Fibroblast of lung (primary cell): ENCODE data around the gene TRERF1. TPM values are rescaled to one million over a fixed set of nuclear protein-coding genes. Genes with fewer than 3 reads are reported as not detected.

ENCODE experiments used
- DNase-seq, 2 donors: peaks; one replicate each; pipeline versions ENCODE4 v3.0.0 to v3.0.0-alpha.2; 2010; ENCODE audit warnings: low read depth in 2 of 2
- H2AFZ ChIP-seq: 2 replicates; pipeline ENCODE4 v1.5.1; 2012; ENCODE audit warnings: low read length, control low read depth, inconsistent platforms
- H3K27ac ChIP-seq: 2 replicates; pipeline ENCODE4 v1.5.1; 2011; ENCODE audit warnings: low read length, control low read depth; ENCODE audit not compliant: insufficient read depth
- H3K27me3 ChIP-seq: 2 replicates; pipeline ENCODE4 v1.5.1; 2011; ENCODE audit warnings: mild to moderate bottlenecking, low read length; ENCODE audit not compliant: control insufficient read depth, insufficient read depth
- H3K36me3 ChIP-seq: 2 replicates; pipeline ENCODE4 v1.5.1; 2011; ENCODE audit warnings: low read length; ENCODE audit not compliant: control insufficient read depth, insufficient read depth
- H3K4me1 ChIP-seq: 2 replicates; pipeline ENCODE4 v1.5.1; 2011; ENCODE audit warnings: low read length; ENCODE audit not compliant: control insufficient read depth, insufficient read depth; ENCODE audit errors: extremely low read depth
- H3K4me2 ChIP-seq: 2 replicates; pipeline ENCODE4 v1.5.1; 2011; ENCODE audit warnings: low read length, control low read depth; ENCODE audit not compliant: insufficient read depth; ENCODE audit errors: extremely low read depth
- H3K4me3 ChIP-seq, 4 experiments: fragments of 200-600 bp in 1 of 4; sonication (generic) in 1 of 4; replicated peaks in 1 of 4; 2 replicates each; pipeline ENCODE4 v1.5.1; 2011 to 2016; ENCODE audit warnings: low read length in 4 of 4, low read depth in 3 of 4, mild to moderate bottlenecking in 3 of 4, control low read depth in 2 of 4, inconsistent platforms in 1 of 4, mixed read lengths in 1 of 4; ENCODE audit not compliant: insufficient read depth in 1 of 4; ENCODE audit errors: control extremely low read depth in 1 of 4
- H3K79me2 ChIP-seq: 2 replicates; pipeline ENCODE4 v1.5.1; 2012; ENCODE audit warnings: mild to moderate bottlenecking, low read length, inconsistent platforms; ENCODE audit not compliant: control insufficient read depth, insufficient read depth
- H3K9ac ChIP-seq: 2 replicates; pipeline ENCODE4 v1.5.1; 2011; ENCODE audit warnings: mild to moderate bottlenecking, low read length, control low read depth; ENCODE audit not compliant: insufficient read depth
- H3K9me3 ChIP-seq: 2 replicates; pipeline ENCODE4 v1.5.1; 2012; ENCODE audit warnings: low read depth, low read length; ENCODE audit not compliant: control insufficient read depth, insufficient read depth
- H4K20me1 ChIP-seq: 2 replicates; pipeline ENCODE4 v1.5.1; 2011; ENCODE audit warnings: low read length; ENCODE audit not compliant: control insufficient read depth, insufficient read depth; ENCODE audit errors: extremely low read depth
- CTCF ChIP-seq, 2 donors: IDR thresholded peaks in 1 of 2; conservative IDR thresholded peaks in 1 of 2; 1 replicate in 1 of 2; 2 replicates in 1 of 2; pipeline ENCODE4 v1.5.1; 2011 to 2012; ENCODE audit warnings: low read length in 2 of 2, control low read depth in 1 of 2, inconsistent platforms in 1 of 2, low read depth in 1 of 2, mild to moderate bottlenecking in 1 of 2
- EZH2 ChIP-seq: IDR thresholded peaks from 2 replicates; pipeline ENCODE4 v1.5.1; 2012; ENCODE audit warnings: low read length, control low read depth, mild to moderate bottlenecking; ENCODE audit errors: missing control alignments
- polyA plus RNA-seq, 2 donors: library from polyadenylated mRNA; depleted of rRNA in 1 of 2; stranded (reverse) in 1 of 2; unstranded in 1 of 2; fragments of >200 nt; gene quantifications; 2 replicates each; pipeline ENCODE4 v1.2.1, GENCODE V29; 2011 to 2012; ENCODE audit warnings: missing spikeins in 1 of 2
- total RNA-seq: library from RNA; depleted of rRNA; stranded (reverse); fragments of >200 nt; gene quantifications from 2 replicates; pipeline ENCODE4 v1.2.1, GENCODE V29; 2014

The TRERF1 gene
- total and polyA plus RNA-seq, 2 donors (not counting 1 experiment from before 2014, with no cell fraction given) = 6.3 to 8.3 TPM

- H3K27me3 ChIP-seq = no peaks in the 10 kb centered on the region
- no peaks in the 10 kb centered on the region for H4K20me1 ChIP-seq
- no peaks in the 10 kb centered on the region for H3K9me3 ChIP-seq
- H3K9ac ChIP-seq = no peak overlapping the region
- no peak for DNase-seq
- no peak overlapping the region for H3K27ac ChIP-seq
- H3K79me2 ChIP-seq = peaks cover 15% of the 10 kb centered on the region
- H3K4me2 ChIP-seq = no peak overlapping the region
- peaks cover 4% of the 10 kb centered on the region for H3K4me1 ChIP-seq
- H3K4me3 ChIP-seq = no peak overlapping the region
- TF ChIP-seq CTCF (conservative IDR thresholded peaks at IDR 0.05 in 1 of 2, IDR thresholded peaks at IDR 0.05 in 1 of 2; ENCODE audit: low read depth in 1 of 2, low read length in 2 of 2) (no peak), EZH2 (no peak)
- no peaks in the 10 kb centered on the region for H3K36me3 ChIP-seq
- H2AFZ ChIP-seq = no peak overlapping the region
Observed at GRCh38 chr6:42344756-42345155, 107.0 kb downstream of the TRERF1 start.

DNA sequence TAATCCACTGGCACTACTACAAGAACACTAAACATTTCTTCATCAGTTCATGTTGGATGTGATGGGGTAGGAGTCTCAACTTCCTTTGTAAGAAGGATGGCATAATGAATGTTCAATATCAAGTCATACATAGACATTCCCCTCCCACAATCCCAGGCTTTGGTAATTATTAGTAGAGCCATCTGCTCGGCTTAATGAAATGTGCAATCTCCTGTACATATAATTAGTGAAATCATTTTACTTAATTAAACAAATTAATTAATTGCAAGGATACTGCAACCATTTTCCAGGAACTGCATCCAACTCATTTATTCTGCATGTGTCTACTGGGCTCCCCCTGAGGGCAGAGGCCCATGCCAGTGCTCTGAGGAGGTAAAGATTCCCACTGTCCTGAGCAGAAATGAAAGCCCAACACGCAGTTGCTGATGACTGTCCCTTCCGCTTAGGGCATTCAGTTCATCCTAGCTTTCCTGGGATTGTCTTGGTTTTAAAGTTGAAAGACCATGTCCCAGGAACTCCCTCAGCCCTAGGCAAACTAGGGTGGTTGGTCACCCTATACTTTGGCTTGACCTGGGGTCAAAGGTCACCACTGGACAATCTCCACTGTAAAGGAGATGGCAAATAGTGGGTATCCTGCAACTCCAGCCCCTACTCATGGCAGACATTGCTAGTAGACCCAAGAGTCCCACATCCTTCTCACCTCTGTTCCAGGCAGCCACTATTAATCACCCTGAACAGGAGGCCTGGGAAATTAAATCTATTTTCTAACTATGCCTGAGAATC lies 109.8 kb downstream of the TRERF1 start:
- Histone ChIP-seq H3K4me3 (no peak overlapping the region), H2AFZ (no peak overlapping the region), H3K4me2 (no peak overlapping the region), H3K27ac (no peak overlapping the region), H3K9ac (no peak overlapping the region), H3K27me3 (no peaks in the 10 kb centered on the region), H3K4me1 (peaks cover 19% of the 10 kb centered on the region), H3K79me2 (peaks cover 28% of the 10 kb centered on the region), H4K20me1 (no peaks in the 10 kb centered on the region), H3K36me3 (no peaks in the 10 kb centered on the region), H3K9me3 (no peaks in the 10 kb centered on the region)
- no peak for DNase-seq
- no peak for TF ChIP-seq CTCF (conservative IDR thresholded peaks at IDR 0.05 in 1 of 2, IDR thresholded peaks at IDR 0.05 in 1 of 2; ENCODE audit: low read depth in 1 of 2, low read length in 2 of 2)
- TF ChIP-seq EZH2 = no peak

- TF ChIP-seq CTCF (conservative IDR thresholded peaks at IDR 0.05 in 1 of 2, IDR thresholded peaks at IDR 0.05 in 1 of 2; ENCODE audit: low read depth in 1 of 2, low read length in 2 of 2) (no peak), EZH2 (no peak)
- H3K27ac ChIP-seq = no peak overlapping the region
- H3K4me2 ChIP-seq = no peak overlapping the region
Observed at GRCh38 chr6:42341221-42341620, 110.5 kb downstream of the TRERF1 start.

More at GRCh38 chr6:42341221-42341620, 110.5 kb downstream of the TRERF1 start:
- H3K9ac ChIP-seq = no peak overlapping the region
- no peaks in the 10 kb centered on the region for H4K20me1 ChIP-seq
- no peaks in the 10 kb centered on the region for H3K27me3 ChIP-seq
- no peaks in the 10 kb centered on the region for H3K9me3 ChIP-seq
- peaks cover 20% of the 10 kb centered on the region for H3K4me1 ChIP-seq
- H3K36me3 ChIP-seq = no peaks in the 10 kb centered on the region
- no peak overlapping the region for H2AFZ ChIP-seq
- H3K79me2 ChIP-seq = peaks cover 31% of the 10 kb centered on the region
- H3K4me3 ChIP-seq = no peak overlapping the region
- DNase-seq = no peak
